Panc1 (cell line): ENCODE measurements around the gene CYP3A4. TPM values are rescaled to one million over a fixed set of nuclear protein-coding genes. Genes with fewer than 3 reads are reported as not detected.

Experiments used
- ATAC-seq: fragments of 200-7000 bp; cut with Tn5 transposase; 2 replicates; pipeline ENCODE4 v1.9.1; 2020; ENCODE audit warnings: mild to moderate bottlenecking, moderate library complexity
- BruUV-seq: library from RNA; stranded (reverse); fragments of 400-500 nt; replicated peaks from 2 replicates; lab custom pipeline; 2021; lab: Mats Ljungman, UMichigan
- CTCF ChIA-PET: fragments of 300-600 bp; sonication (Branson Sonifier 250); formaldehyde crosslinking; loops from one replicate; lab custom pipeline; 2022; ENCODE audit warnings: antibody characterized with exemption; lab: Charles Lee
- POLR2A ChIA-PET: fragments of 300-600 bp; sonication (Branson Sonifier 250); formaldehyde crosslinking; loops from one replicate; lab custom pipeline; 2022; ENCODE audit warnings: antibody characterized with exemption; lab: Charles Lee
- DNase-seq: peaks from one replicate; pipeline ENCODE4 v3.0.0-alpha.2; 2010; ENCODE audit warnings: low read depth, low spot score
- H3K27ac ChIP-seq: 2 replicates; pipeline ENCODE4 v1.5.1; 2011; ENCODE audit warnings: mild to moderate bottlenecking, low read length, inconsistent platforms
- H3K27me3 ChIP-seq: fragments of 200-500 bp; sonication (Bioruptor generic); 2 replicates; pipeline ENCODE4 v1.6.0; 2014; ENCODE audit warnings: low read length, inconsistent platforms; ENCODE audit not compliant: control insufficient read depth, insufficient read depth
- H3K36me3 ChIP-seq: fragments of 200-500 bp; sonication (Bioruptor generic); 2 replicates; pipeline ENCODE4 v1.5.1; 2014; ENCODE audit warnings: inconsistent platforms, mild to moderate bottlenecking, low read length, moderate library complexity; ENCODE audit not compliant: control insufficient read depth, insufficient read depth
- H3K4me1 ChIP-seq: 2 replicates; pipeline ENCODE4 v1.5.1; 2011; ENCODE audit warnings: inconsistent platforms, mild to moderate bottlenecking, low read length, moderate library complexity; ENCODE audit not compliant: control insufficient read depth, insufficient read depth
- H3K4me3 ChIP-seq, 2 experiments: 2 replicates each; pipeline ENCODE4 v1.5.1; 2011 to 2012; ENCODE audit warnings: low read depth in 2 of 2, low read length in 2 of 2, mild to moderate bottlenecking in 2 of 2, inconsistent platforms in 1 of 2, moderate library complexity in 1 of 2
- H3K9me3 ChIP-seq: fragments of 200-500 bp; sonication (Bioruptor generic); 2 replicates; pipeline ENCODE4 v1.5.1; 2014; ENCODE audit warnings: low read depth, mild to moderate bottlenecking, inconsistent platforms, low read length, moderate library complexity; ENCODE audit not compliant: control insufficient read depth, insufficient read depth
- REST ChIP-seq, 2 experiments: IDR thresholded peaks; 2 replicates each; pipeline ENCODE4 v1.6.1; 2011 to 2012; ENCODE audit warnings: low read depth in 2 of 2, control low read depth in 1 of 2, low read length in 1 of 2, mild to moderate bottlenecking in 1 of 2, moderate library complexity in 1 of 2; ENCODE audit not compliant: insufficient read depth in 1 of 2
- SIN3A ChIP-seq: IDR thresholded peaks from 2 replicates; pipeline ENCODE4 v1.6.1; 2012; ENCODE audit warnings: low read depth, mild to moderate bottlenecking, low read length, moderate library complexity, borderline replicate concordance; ENCODE audit not compliant: insufficient read depth
- TCF7L2 ChIP-seq: IDR thresholded peaks from 2 replicates; pipeline ENCODE4 v1.6.1; 2011; ENCODE audit warnings: mild to moderate bottlenecking, low read depth, low read length, inconsistent platforms
- in situ Hi-C: cut with HindIII; loops from 2 replicates; pipeline ENCODE4 v1.10.0; 2016; ENCODE audit warnings: low sequenced_read_pairs, low pct_unique_long_range_greater_than_20kb
- intact Hi-C: fragments of 100-400 bp; cut with micrococcal nuclease; formaldehyde crosslinking; loops from one replicate; pipeline ENCODE4 v1.10.0; 2022; ENCODE audit not compliant: unreplicated experiment
- total RNA-seq: library from RNA; stranded (reverse); gene quantifications from one replicate; pipeline ENCODE4 v1.2.1, GENCODE V29; 2021; ENCODE audit not compliant: unreplicated experiment

CYP3A4 gene
- total RNA-seq, 1 experiment from 2014 or later: 0.15 TPM

DNA sequence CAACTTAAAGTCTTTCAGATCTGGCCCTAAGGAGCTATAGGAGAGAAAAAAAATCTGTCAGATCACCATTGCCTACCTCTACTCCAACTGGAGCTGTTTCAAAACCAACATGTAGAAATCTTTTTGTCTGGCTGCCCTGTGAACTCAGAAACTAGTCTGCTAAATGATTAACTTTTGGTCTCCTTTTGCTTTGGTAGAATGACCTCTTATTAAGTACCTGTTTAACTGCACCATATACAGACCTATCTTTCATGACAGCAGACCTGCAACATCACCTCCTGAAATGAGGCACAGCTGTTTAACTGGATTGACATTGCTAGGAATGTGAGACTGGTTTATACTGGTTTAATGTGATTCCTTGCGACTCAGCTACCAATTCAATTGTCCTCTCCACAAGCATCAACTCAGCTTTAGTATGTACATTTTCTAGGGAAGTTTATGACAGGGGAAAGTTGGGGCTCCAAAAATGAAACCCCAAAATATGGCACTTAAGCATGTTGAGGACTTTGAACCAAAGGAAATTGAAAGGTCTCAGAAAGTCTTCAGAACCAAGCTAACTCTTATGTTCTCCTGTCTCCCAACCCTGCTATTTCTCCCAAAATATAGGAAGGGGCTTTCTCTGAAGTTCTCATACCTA lies 45.7 kb upstream of the CYP3A4 start:
- no peak for DNase-seq
- POLR2A ChIA-PET: no interaction called here

GRCh38 chr7:99828811-99829210 lies 44.8 kb upstream of the CYP3A4 start:
- Histone ChIP-seq H3K9me3 (no peaks in the 10 kb centered on the region), H3K27me3 (peaks cover 23% of the 10 kb centered on the region), H3K4me1 (no peaks in the 10 kb centered on the region), H3K27ac (no peak overlapping the region), H3K4me3 (no peak overlapping the region), H3K36me3 (no peaks in the 10 kb centered on the region)
- in situ Hi-C loops: no loop called here
- CTCF ChIA-PET: no interaction called here
- DNase-seq (no peak), ATAC-seq (no peak)
- intact Hi-C loops: no loop called here
- no TSS peak for BruUV-seq
- TF ChIP-seq TCF7L2 (no peak), REST (IDR thresholded peaks at IDR 0.05; ENCODE audit: insufficient read depth in 1 of 2, low read depth in 2 of 2, low read length in 1 of 2) (no peak)
- POLR2A ChIA-PET: no interaction called here

More for the DNA sequence above, 45.7 kb upstream of the CYP3A4 start:
- Histone ChIP-seq H3K4me3 (no peak overlapping the region), H3K27me3 (peaks cover 23% of the 10 kb centered on the region), H3K36me3 (no peaks in the 10 kb centered on the region), H3K27ac (no peak overlapping the region), H3K4me1 (no peaks in the 10 kb centered on the region), H3K9me3 (no peaks in the 10 kb centered on the region)
- CTCF ChIA-PET: no interaction called here
- intact Hi-C loops (no loop called here), in situ Hi-C loops (no loop called here)
- BruUV-seq: no TSS peak
- no peak for ATAC-seq
- no peak for TF ChIP-seq TCF7L2

- ATAC-seq: no peak
- POLR2A ChIA-PET: no interaction called here
Observed at GRCh38 chr7:99827040-99827778, 43.2 kb upstream of the CYP3A4 start.

More at GRCh38 chr7:99827040-99827778, 43.2 kb upstream of the CYP3A4 start:
- CTCF ChIA-PET: no interaction called here
- Histone ChIP-seq H3K36me3 (no peaks in the 10 kb centered on the region), H3K27me3 (peaks cover 23% of the 10 kb centered on the region), H3K9me3 (no peaks in the 10 kb centered on the region), H3K4me3 (no peak overlapping the region), H3K27ac (no peak overlapping the region), H3K4me1 (no peaks in the 10 kb centered on the region)
- TF ChIP-seq SIN3A (no peak), REST (IDR thresholded peaks at IDR 0.05; ENCODE audit: insufficient read depth in 1 of 2, low read depth in 2 of 2, low read length in 1 of 2) (no peak)
- no TSS peak for BruUV-seq
- DNase-seq: no peak
- in situ Hi-C loops (no loop called here), intact Hi-C loops (no loop called here)
